Astrocyte (in vitro differentiated cells and primary cell): ENCODE results near the gene FHL3. TPM values are rescaled to one million over a fixed set of nuclear protein-coding genes. Genes with fewer than 3 reads are reported as not detected.

Experiments used
- DNase-seq: peaks from one replicate; pipeline ENCODE4 v3.0.0-alpha.2; 2010; ENCODE audit warnings: low read depth
- FAIRE-seq: peaks from 2 replicates; lab custom pipeline; 2011; peaks lifted over from hg19 to GRCh38; lab: Jason Lieb, UNC
- H2AFZ ChIP-seq: 2 replicates; pipeline ENCODE4 v1.6.0; 2012; ENCODE audit warnings: low read depth, low read length, inconsistent platforms
- H3K27ac ChIP-seq: 2 replicates; pipeline ENCODE4 v1.5.1; 2011; ENCODE audit warnings: low read depth, low read length, inconsistent platforms
- H3K27me3 ChIP-seq: 2 replicates; pipeline ENCODE4 v1.6.0; 2011; ENCODE audit warnings: low read length, inconsistent platforms; ENCODE audit not compliant: insufficient read depth
- H3K36me3 ChIP-seq: 2 replicates; pipeline ENCODE4 v1.5.1; 2011; ENCODE audit warnings: low read length, inconsistent platforms; ENCODE audit not compliant: insufficient read depth
- H3K4me1 ChIP-seq: 2 replicates; pipeline ENCODE4 v1.5.1; 2011; ENCODE audit warnings: low read length, inconsistent platforms; ENCODE audit not compliant: insufficient read depth
- H3K4me2 ChIP-seq: 2 replicates; pipeline ENCODE4 v1.6.0; 2012; ENCODE audit warnings: low read length, inconsistent platforms
- H3K4me3 ChIP-seq: 2 replicates; pipeline ENCODE4 v1.5.1; 2011; ENCODE audit warnings: low read depth, mild to moderate bottlenecking, low read length, inconsistent platforms; ENCODE audit not compliant: insufficient read depth
- H3K79me2 ChIP-seq: 2 replicates; pipeline ENCODE4 v1.6.0; 2012; ENCODE audit warnings: mild to moderate bottlenecking, low read length, inconsistent platforms; ENCODE audit not compliant: insufficient read depth
- H3K9ac ChIP-seq: 2 replicates; pipeline ENCODE4 v1.6.0; 2012; ENCODE audit warnings: mild to moderate bottlenecking, low read length, inconsistent platforms
- H3K9me3 ChIP-seq: 2 replicates; pipeline ENCODE4 v1.5.1; 2012; ENCODE audit warnings: low read depth, mild to moderate bottlenecking, low read length, inconsistent platforms; ENCODE audit not compliant: insufficient read depth
- H4K20me1 ChIP-seq: 2 replicates; pipeline ENCODE4 v1.6.0; 2012; ENCODE audit warnings: low read length, inconsistent platforms; ENCODE audit not compliant: insufficient read depth
- H3K27ac Mint-ChIP-seq: one replicate; pipeline ENCODE4 v1.8.0; 2021; ENCODE audit warnings: mild to moderate bottlenecking, mixed read lengths; ENCODE audit not compliant: unreplicated experiment
- H3K27me3 Mint-ChIP-seq: one replicate; pipeline ENCODE4 v1.8.0; 2021; ENCODE audit warnings: low read depth, mixed read lengths; ENCODE audit not compliant: unreplicated experiment
- H3K36me3 Mint-ChIP-seq: one replicate; pipeline ENCODE4 v1.8.0; 2021; ENCODE audit warnings: low read depth, mixed read lengths; ENCODE audit not compliant: unreplicated experiment
- H3K4me1 Mint-ChIP-seq: one replicate; pipeline ENCODE4 v1.8.0; 2021; ENCODE audit warnings: low read depth, mixed read lengths; ENCODE audit not compliant: unreplicated experiment
- H3K4me3 Mint-ChIP-seq: one replicate; pipeline ENCODE4 v1.8.0; 2021; ENCODE audit warnings: mild to moderate bottlenecking, moderate library complexity, mixed read lengths; ENCODE audit not compliant: unreplicated experiment
- H3K9me3 Mint-ChIP-seq: one replicate; pipeline ENCODE4 v1.8.0; 2021; ENCODE audit warnings: mild to moderate bottlenecking, mixed read lengths; ENCODE audit not compliant: unreplicated experiment
- EZH2 ChIP-seq: IDR thresholded peaks from 2 replicates; pipeline ENCODE4 v1.6.1; 2012; ENCODE audit warnings: mild to moderate bottlenecking, low read length, inconsistent platforms; ENCODE audit not compliant: insufficient read depth
- total RNA-seq: library from RNA; stranded (reverse); gene quantifications from 2 replicates; pipeline ENCODE4 v1.2.1, GENCODE V29; 2021
- TF ChIP-seq, protein P1 (sequence below): IDR thresholded peaks from 2 replicates; pipeline ENCODE4 v1.5.1; 2011; ENCODE audit warnings: low read depth, mild to moderate bottlenecking, inconsistent platforms, low read length, moderate library complexity; ENCODE audit not compliant: insufficient read depth

Gene FHL3
- total RNA-seq, 1 donor from 2014 or later = 107 TPM

DNA sequence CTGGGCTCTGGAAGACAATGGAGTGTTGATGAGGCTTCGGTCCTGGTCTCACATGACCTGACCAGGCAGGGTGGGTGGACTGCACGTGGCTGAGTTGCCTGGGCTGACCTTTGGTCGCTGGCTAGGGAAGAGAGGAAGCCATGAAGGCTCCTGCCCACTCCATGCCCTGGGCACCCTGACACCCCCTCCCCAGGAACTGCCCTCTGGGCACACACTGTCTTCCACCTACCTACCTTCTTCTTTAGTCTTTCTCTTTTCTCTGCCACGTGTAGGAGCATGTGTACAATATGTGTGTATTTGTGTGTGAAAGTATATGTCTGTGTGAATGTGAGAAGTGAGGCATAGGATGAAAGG, 26.2 kb upstream of the FHL3 start:
- Histone ChIP-seq H3K79me2 (no peaks in the 10 kb centered on the region), H3K4me2 (no peak overlapping the region), H3K4me1 (peaks cover 26% of the 10 kb centered on the region), H3K4me3 (no peak overlapping the region), H3K27me3 (no peaks in the 10 kb centered on the region), H3K9ac (no peak overlapping the region), H3K9me3 (no peaks in the 10 kb centered on the region), H3K36me3 (no peaks in the 10 kb centered on the region), H4K20me1 (peaks cover 11% of the 10 kb centered on the region), H2AFZ (no peak overlapping the region), H3K27ac (no peak overlapping the region)
- peaks cover 39% of the 10 kb centered on the region for H3K4me1 Mint-ChIP-seq
- FAIRE-seq = no peak
- TF ChIP-seq, protein P1, sequence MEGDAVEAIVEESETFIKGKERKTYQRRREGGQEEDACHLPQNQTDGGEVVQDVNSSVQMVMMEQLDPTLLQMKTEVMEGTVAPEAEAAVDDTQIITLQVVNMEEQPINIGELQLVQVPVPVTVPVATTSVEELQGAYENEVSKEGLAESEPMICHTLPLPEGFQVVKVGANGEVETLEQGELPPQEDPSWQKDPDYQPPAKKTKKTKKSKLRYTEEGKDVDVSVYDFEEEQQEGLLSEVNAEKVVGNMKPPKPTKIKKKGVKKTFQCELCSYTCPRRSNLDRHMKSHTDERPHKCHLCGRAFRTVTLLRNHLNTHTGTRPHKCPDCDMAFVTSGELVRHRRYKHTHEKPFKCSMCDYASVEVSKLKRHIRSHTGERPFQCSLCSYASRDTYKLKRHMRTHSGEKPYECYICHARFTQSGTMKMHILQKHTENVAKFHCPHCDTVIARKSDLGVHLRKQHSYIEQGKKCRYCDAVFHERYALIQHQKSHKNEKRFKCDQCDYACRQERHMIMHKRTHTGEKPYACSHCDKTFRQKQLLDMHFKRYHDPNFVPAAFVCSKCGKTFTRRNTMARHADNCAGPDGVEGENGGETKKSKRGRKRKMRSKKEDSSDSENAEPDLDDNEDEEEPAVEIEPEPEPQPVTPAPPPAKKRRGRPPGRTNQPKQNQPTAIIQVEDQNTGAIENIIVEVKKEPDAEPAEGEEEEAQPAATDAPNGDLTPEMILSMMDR = no peak
- no peak for TF ChIP-seq EZH2
- DNase-seq = no peak
- H3K4me3 Mint-ChIP-seq = no peak overlapping the region
- H3K36me3 Mint-ChIP-seq = peaks cover 2% of the 10 kb centered on the region
- peaks cover 2% of the 10 kb centered on the region for H3K9me3 Mint-ChIP-seq
- H3K27me3 Mint-ChIP-seq = peaks cover 7% of the 10 kb centered on the region
- no peak overlapping the region for H3K27ac Mint-ChIP-seq

DNA sequence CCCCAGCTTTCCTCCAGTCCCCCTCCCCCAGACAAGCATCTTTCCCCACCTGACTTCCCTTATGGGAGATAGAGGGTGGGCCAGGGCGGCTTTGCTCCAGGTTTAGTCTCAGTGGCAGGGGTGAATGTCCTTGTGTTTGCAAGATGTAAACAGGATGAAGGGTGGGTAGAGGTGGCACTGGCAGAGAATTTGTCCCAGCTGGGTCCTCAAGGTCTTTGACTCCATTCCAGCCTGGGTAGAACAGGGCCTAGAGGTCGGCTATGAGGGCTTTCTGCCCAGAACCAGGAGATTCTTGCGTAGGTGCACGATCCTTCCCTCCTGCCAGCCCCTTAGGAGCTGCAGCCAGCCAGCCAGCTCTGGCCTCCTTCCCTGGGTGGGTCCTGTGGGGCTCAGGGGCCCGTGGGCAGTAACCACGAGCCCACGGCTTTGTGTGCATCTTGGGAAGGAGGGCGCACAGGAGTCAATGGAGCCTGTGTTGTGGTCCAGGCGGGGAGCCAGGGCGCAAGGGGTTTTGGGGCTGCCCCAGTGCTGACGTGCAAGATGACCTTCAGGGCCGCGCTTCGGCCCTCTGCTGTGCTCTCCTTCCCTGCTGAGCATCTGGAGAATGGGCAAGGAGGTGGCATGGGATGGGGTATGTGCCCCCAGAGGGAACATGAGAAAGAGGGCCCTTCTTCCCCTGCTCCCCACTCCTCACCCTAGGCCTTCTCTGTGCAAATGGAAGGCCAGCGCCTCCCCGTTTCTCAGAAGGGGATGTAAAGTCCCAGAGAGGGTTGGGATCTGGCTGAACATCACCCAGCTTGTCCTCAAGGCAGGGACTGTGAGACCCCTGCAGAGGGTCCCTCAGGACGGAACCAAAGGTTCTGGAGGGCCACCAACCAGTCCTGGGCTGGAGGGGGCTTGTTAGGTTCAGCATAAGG, 25.5 kb upstream of the FHL3 start:
- Mint-ChIP-seq H3K27ac (peak overlapping the region; percentile 74), H3K4me3 (no peak overlapping the region), H3K4me1 (peaks cover 39% of the 10 kb centered on the region), H3K9me3 (peaks cover 2% of the 10 kb centered on the region), H3K27me3 (peaks cover 2% of the 10 kb centered on the region), H3K36me3 (peaks cover 3% of the 10 kb centered on the region)
- Histone ChIP-seq H3K36me3 (peaks cover 4% of the 10 kb centered on the region), H3K9ac (peak overlapping the region; percentile 55), H3K9me3 (no peaks in the 10 kb centered on the region), H3K79me2 (no peaks in the 10 kb centered on the region), H3K27ac (no peak overlapping the region), H3K4me3 (no peak overlapping the region), H3K27me3 (no peaks in the 10 kb centered on the region), H2AFZ (no peak overlapping the region), H3K4me2 (peak overlapping the region; percentile 78), H4K20me1 (peaks cover 17% of the 10 kb centered on the region), H3K4me1 (peaks cover 26% of the 10 kb centered on the region)
- DNase-seq (no peak), FAIRE-seq (no peak)
- TF ChIP-seq EZH2 = no peak
- TF ChIP-seq, protein P1 = no peak
